Naive thymus-derived CD8-positive, alpha-beta T cell (primary cell): ENCODE data around the gene DMGDH. TPM values are rescaled to one million over a fixed set of nuclear protein-coding genes. Genes with fewer than 3 reads are reported as not detected.

Source experiments
- ATAC-seq, 2 donors: fragments of 150-1000 bp; cut with Tn5 transposase in 1 of 2; sonication (Bioruptor Pico), chemical (Tn5 transposase) in 1 of 2; 1 replicate in 1 of 2; 2 replicates in 1 of 2; pipeline ENCODE4 v1.10.0; 2021; ENCODE audit warnings: mild to moderate bottlenecking in 2 of 2, moderate library complexity in 2 of 2
- POLR2A ChIA-PET: fragments of 350-600 bp; sonication (Branson Sonifier 250); formaldehyde crosslinking; loops from one replicate; lab custom pipeline; 2021; ENCODE audit warnings: antibody characterized with exemption; lab: Charles Lee
- DNase-seq, 10 donors: peaks; one replicate each; pipeline versions ENCODE4 v3.0.0 to v3.0.0-alpha.2; 2020 to 2022
- H3K27ac Mint-ChIP-seq, 10 donors: one replicate each; pipeline ENCODE4 v1.8.0; 2020 to 2022; ENCODE audit warnings: mild to moderate bottlenecking in 10 of 10, mixed read lengths in 10 of 10, moderate library complexity in 4 of 10, inconsistent platforms in 1 of 10
- H3K27me3 Mint-ChIP-seq, 5 donors: one replicate each; pipeline ENCODE4 v1.8.0; 2021 to 2022; ENCODE audit warnings: mixed read lengths in 5 of 5
- H3K36me3 Mint-ChIP-seq, 3 donors: one replicate each; pipeline ENCODE4 v1.8.0; 2020 to 2022; ENCODE audit warnings: mixed read lengths in 3 of 3, mild to moderate bottlenecking in 2 of 3, inconsistent platforms in 1 of 3
- H3K4me1 Mint-ChIP-seq, 4 donors: one replicate each; pipeline ENCODE4 v1.8.0; 2021 to 2022; ENCODE audit warnings: mixed read lengths in 4 of 4
- H3K4me3 Mint-ChIP-seq, 10 donors: one replicate each; pipeline ENCODE4 v1.8.0; 2020 to 2022; ENCODE audit warnings: mild to moderate bottlenecking in 10 of 10, mixed read lengths in 10 of 10, moderate library complexity in 6 of 10, inconsistent platforms in 1 of 10
- H3K9me3 Mint-ChIP-seq, 9 donors: one replicate each; pipeline ENCODE4 v1.8.0; 2020 to 2022; ENCODE audit warnings: mixed read lengths in 9 of 9, mild to moderate bottlenecking in 3 of 9, inconsistent platforms in 1 of 9, moderate library complexity in 1 of 9
- polyA plus RNA-seq, 3 donors: library from polyadenylated mRNA; unstranded; fragments of 300-500 nt; fragmentation: Illumina TruSeq; gene quantifications; one replicate each; pipeline ENCODE4 v1.2.3, GENCODE V29; 2021
- total RNA-seq, 8 experiments: library from RNA in 2 of 8; stranded (reverse) in 2 of 8; gene quantifications; one replicate each; pipeline ENCODE4 v1.2.3 and lab custom pipeline; 2021 to 2026

Gene DMGDH
- total and polyA plus RNA-seq, 5 experiments from 2014 or later = 0.12 to 0.99 (median 0.23) TPM; not detected in 2

GRCh38 chr5:79055017-79055416 lies 14.5 kb downstream of the DMGDH start:
- Mint-ChIP-seq H3K9me3 (peaks cover 0 to 10% (median 0%) of the 10 kb centered on the region in 9 donors), H3K4me1 (no peaks in the 10 kb centered on the region), H3K4me3 (no peak overlapping the region), H3K36me3 (no peaks in the 10 kb centered on the region), H3K27me3 (peaks cover 0 to 6% (median 4%) of the 10 kb centered on the region in 5 donors), H3K27ac (no peak overlapping the region)
- POLR2A ChIA-PET = no interaction called here
- DNase-seq (no peak), ATAC-seq (no peak)

DNA sequence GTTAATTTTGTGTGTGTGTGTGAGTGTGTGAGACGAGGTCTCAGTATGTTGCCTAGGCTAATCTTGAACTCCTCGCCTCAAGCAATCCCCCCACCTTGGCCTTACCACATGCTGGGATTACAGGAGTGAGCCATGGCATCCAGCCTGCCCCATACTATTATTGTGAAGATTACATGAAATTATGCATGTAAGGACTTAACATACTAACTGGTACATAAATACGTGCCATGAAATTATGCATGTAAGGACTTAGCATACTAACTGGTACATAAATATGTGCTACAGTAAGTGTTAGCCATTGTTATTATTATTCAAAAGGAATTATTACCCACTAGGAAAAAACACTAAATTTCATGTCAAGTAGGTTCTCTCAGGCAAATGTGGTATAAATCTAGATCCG lies 16.2 kb downstream of the DMGDH start:
- H3K4me3 Mint-ChIP-seq = no peak overlapping the region

DNA sequence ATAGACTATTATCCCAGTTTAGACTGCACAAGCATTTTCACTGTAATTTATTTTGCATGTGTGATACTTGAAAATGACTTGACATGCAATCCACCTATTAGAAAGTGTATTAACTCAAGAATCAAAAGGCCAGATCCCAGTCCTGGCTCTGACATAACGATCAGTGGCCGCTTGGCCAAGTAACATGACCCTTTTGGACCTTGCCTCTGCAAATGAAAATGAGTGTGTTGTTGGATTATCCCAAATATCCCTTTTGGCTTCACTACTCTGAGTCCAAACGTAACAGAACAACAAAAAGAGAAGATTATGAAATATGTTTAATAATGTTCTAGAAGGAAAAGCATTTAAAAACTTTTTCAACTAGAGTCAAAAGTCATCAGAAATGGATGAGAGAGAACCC lies 19.0 kb downstream of the DMGDH start:
- no peak overlapping the region for H3K4me3 Mint-ChIP-seq
- peaks cover 0 to 7% (median 1%) of the 10 kb centered on the region in 5 donors for H3K27me3 Mint-ChIP-seq
- H3K27ac Mint-ChIP-seq = no peak overlapping the region
- POLR2A ChIA-PET = no interaction called here
- ATAC-seq (no peak), DNase-seq (no peak)
- no peaks in the 10 kb centered on the region for H3K4me1 Mint-ChIP-seq
- H3K9me3 Mint-ChIP-seq = peaks cover 0 to 10% (median 0%) of the 10 kb centered on the region in 9 donors
- H3K36me3 Mint-ChIP-seq = no peaks in the 10 kb centered on the region

More for the DNA sequence above, 16.2 kb downstream of the DMGDH start:
- ATAC-seq = no peak
- POLR2A ChIA-PET = no interaction called here
- H3K27me3 Mint-ChIP-seq = peaks cover 0 to 6% (median 4%) of the 10 kb centered on the region in 5 donors
- DNase-seq = no peak
- no peak overlapping the region for H3K27ac Mint-ChIP-seq
- no peaks in the 10 kb centered on the region for H3K4me1 Mint-ChIP-seq
- H3K36me3 Mint-ChIP-seq = no peaks in the 10 kb centered on the region
- peaks cover 0 to 10% (median 0%) of the 10 kb centered on the region in 9 donors for H3K9me3 Mint-ChIP-seq

DNA sequence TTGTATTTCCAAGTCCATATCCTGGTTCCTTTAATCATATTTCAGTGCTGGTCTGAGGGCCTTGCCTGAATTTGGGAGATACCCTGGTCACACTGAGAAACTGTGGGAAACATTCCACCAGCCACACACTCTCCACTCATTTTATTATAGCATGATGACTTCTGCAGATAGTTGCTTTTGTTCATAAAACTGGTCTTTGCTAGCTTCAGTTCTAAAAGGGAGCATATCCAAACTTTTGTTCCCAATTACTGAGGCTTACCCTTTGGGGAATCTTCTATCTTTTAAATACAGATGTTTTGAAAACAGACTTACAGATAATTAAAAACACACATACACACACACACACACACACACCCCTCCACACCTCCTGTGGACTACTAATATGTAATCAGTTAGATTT lies 21.0 kb downstream of the DMGDH start:
- H3K36me3 Mint-ChIP-seq = no peaks in the 10 kb centered on the region
- H3K4me1 Mint-ChIP-seq = no peaks in the 10 kb centered on the region
- no peak overlapping the region for H3K4me3 Mint-ChIP-seq
- H3K9me3 Mint-ChIP-seq = peaks cover 0 to 10% (median 0%) of the 10 kb centered on the region in 9 donors
- POLR2A ChIA-PET = interaction anchor here (0.6 kb wide), 1 partner anchor 999 kb away, joined by 3 read pairs; no protein-coding TSS in a partner anchor
- no peak for DNase-seq
- H3K27me3 Mint-ChIP-seq = peaks cover 0 to 7% (median 0%) of the 10 kb centered on the region in 5 donors
- no peak overlapping the region for H3K27ac Mint-ChIP-seq
- no peak for ATAC-seq

- DNase-seq (no peak), ATAC-seq (no peak)
- peaks cover 0 to 7% (median 0%) of the 10 kb centered on the region in 5 donors for H3K27me3 Mint-ChIP-seq
- no peak overlapping the region for H3K27ac Mint-ChIP-seq
- H3K4me1 Mint-ChIP-seq = no peaks in the 10 kb centered on the region
- no peaks in the 10 kb centered on the region for H3K36me3 Mint-ChIP-seq
- H3K9me3 Mint-ChIP-seq = peaks cover 0 to 6% (median 0%) of the 10 kb centered on the region in 9 donors
- POLR2A ChIA-PET = no interaction called here
- no peak overlapping the region for H3K4me3 Mint-ChIP-seq
Observed at GRCh38 chr5:79047199-79047598, 22.3 kb downstream of the DMGDH start.

DNA sequence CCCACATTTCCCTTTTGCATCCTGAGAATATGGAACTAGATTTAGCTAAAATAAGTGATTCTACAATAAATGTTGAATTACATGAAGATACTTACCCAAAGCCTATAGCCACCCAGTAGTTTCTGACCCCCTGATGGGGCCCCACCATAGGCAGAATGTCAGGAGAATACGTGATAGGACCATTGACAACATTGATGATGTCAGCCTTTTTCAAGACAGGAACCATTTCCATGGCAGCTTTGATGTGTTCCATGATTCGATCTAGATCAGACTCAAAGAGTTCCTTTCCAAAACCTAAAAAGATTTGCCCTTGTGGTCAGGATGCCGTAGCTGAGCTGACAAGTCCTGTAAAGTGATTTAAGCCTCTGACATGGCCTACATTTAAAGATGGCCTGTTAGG lies 27.3 kb downstream of the DMGDH start:
- ATAC-seq (no peak), DNase-seq (no peak)
- Mint-ChIP-seq H3K4me3 (no peak overlapping the region), H3K4me1 (no peaks in the 10 kb centered on the region), H3K9me3 (peaks cover 0 to 2% (median 0%) of the 10 kb centered on the region in 9 donors), H3K27me3 (peaks cover 0 to 3% (median 0%) of the 10 kb centered on the region in 5 donors), H3K27ac (no peak overlapping the region), H3K36me3 (no peaks in the 10 kb centered on the region)
- POLR2A ChIA-PET = no interaction called here

DNA sequence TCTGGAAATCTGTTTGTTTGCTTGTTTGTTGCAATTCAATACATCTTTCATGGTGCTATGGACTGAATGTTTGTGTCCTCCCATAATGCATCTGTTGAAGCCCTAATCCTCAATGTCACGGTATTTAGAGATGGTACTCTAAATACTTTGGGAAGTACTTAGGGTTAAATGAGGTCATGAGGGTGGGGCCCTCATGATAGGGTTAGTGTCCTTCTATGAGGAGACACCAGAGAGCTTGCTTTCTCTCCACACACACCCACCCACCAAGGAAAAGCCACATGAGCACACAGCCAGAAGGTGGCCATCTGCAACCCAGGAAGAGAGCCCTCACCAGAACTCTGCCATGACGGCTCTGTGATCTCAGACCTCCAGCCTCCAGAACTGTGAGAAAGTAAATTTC lies 32.7 kb downstream of the DMGDH start:
- Mint-ChIP-seq H3K36me3 (no peaks in the 10 kb centered on the region), H3K4me1 (no peaks in the 10 kb centered on the region), H3K27me3 (peaks cover 0 to 3% (median 0%) of the 10 kb centered on the region in 5 donors), H3K27ac (no peak overlapping the region), H3K9me3 (peaks cover 0 to 8% (median 0%) of the 10 kb centered on the region in 9 donors), H3K4me3 (no peak overlapping the region)
- DNase-seq (no peak), ATAC-seq (no peak)
- POLR2A ChIA-PET = no interaction called here

DNA sequence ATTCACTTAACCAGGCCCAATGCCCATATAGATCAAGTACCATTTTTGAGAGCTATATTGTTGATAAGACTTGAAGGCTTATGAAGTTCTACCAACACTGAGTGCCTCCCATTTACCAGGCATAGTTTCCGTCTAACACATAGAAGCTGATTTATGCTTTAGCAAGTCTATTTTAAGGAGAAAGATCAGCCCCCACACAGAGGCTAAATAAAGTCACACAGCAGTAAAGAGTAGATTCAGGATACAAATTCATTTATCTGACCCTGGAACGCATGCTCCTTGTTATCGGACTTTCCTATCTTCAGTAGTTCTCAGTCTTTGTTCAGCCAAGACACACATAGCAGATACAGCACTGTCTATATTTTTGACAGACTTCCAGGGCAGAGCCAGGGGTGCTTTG lies 34.2 kb downstream of the DMGDH start:
- no peak for ATAC-seq
- peaks cover 0 to 3% (median 0%) of the 10 kb centered on the region in 5 donors for H3K27me3 Mint-ChIP-seq
- peaks cover 0 to 8% (median 0%) of the 10 kb centered on the region in 9 donors for H3K9me3 Mint-ChIP-seq
- no peak overlapping the region for H3K27ac Mint-ChIP-seq
- DNase-seq = no peak
- no peaks in the 10 kb centered on the region for H3K4me1 Mint-ChIP-seq
- no peak overlapping the region for H3K4me3 Mint-ChIP-seq
- POLR2A ChIA-PET = no interaction called here
- H3K36me3 Mint-ChIP-seq = no peaks in the 10 kb centered on the region

DNA sequence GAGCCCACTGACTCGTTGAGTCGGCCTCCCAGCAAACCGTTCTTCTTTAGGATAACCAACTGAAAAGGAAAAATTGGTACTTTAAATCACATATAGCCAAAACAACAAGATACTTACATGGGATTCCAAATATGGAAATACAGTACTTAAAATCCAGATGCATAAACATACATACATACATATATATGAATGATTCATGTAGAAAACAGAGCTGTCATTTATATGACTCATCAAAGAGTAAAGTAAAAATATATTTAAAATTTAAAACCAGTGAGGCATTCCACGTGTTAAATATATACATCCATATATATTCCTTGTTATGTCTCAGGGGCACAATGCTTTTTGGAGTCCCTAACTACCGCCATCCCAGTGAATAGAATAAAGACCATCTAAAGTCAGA lies 36.7 kb downstream of the DMGDH start:
- Mint-ChIP-seq H3K27me3 (peaks cover 0 to 2% (median 0%) of the 10 kb centered on the region in 5 donors), H3K9me3 (peaks cover 0 to 8% (median 0%) of the 10 kb centered on the region in 9 donors), H3K36me3 (no peaks in the 10 kb centered on the region), H3K27ac (no peak overlapping the region), H3K4me1 (no peaks in the 10 kb centered on the region), H3K4me3 (no peak overlapping the region)
- DNase-seq (no peak), ATAC-seq (no peak)
- POLR2A ChIA-PET = no interaction called here

GRCh38 chr5:79032031-79032695 lies 37.3 kb downstream of the DMGDH start:
- no peak overlapping the region for H3K4me3 Mint-ChIP-seq
- no peaks in the 10 kb centered on the region for H3K4me1 Mint-ChIP-seq
- ATAC-seq = no peak
- DNase-seq = no peak
- H3K27me3 Mint-ChIP-seq = peaks cover 0 to 5% (median 3%) of the 10 kb centered on the region in 5 donors
- peaks cover 0 to 5% (median 0%) of the 10 kb centered on the region in 9 donors for H3K9me3 Mint-ChIP-seq
- no peaks in the 10 kb centered on the region for H3K36me3 Mint-ChIP-seq
- H3K27ac Mint-ChIP-seq = no peak overlapping the region
- POLR2A ChIA-PET = no interaction called here

- H3K27ac Mint-ChIP-seq = no peak overlapping the region
- no peaks in the 10 kb centered on the region for H3K9me3 Mint-ChIP-seq
- H3K36me3 Mint-ChIP-seq = no peaks in the 10 kb centered on the region
- no peaks in the 10 kb centered on the region for H3K4me1 Mint-ChIP-seq
- H3K4me3 Mint-ChIP-seq = no peak overlapping the region
- POLR2A ChIA-PET = no interaction called here
- DNase-seq = no peak
- H3K27me3 Mint-ChIP-seq = peaks cover 0 to 11% (median 6%) of the 10 kb centered on the region in 5 donors
- ATAC-seq = no peak
Observed at GRCh38 chr5:79031485-79031867, 38.0 kb downstream of the DMGDH start.

- Mint-ChIP-seq H3K9me3 (no peaks in the 10 kb centered on the region), H3K27me3 (peaks cover 0 to 17% (median 9%) of the 10 kb centered on the region in 5 donors), H3K4me1 (no peaks in the 10 kb centered on the region), H3K36me3 (no peaks in the 10 kb centered on the region), H3K27ac (no peak overlapping the region), H3K4me3 (no peak overlapping the region)
- POLR2A ChIA-PET = no interaction called here
- ATAC-seq (no peak), DNase-seq (no peak)
Observed at GRCh38 chr5:79030663-79031484, 38.6 kb downstream of the DMGDH start.

DNA sequence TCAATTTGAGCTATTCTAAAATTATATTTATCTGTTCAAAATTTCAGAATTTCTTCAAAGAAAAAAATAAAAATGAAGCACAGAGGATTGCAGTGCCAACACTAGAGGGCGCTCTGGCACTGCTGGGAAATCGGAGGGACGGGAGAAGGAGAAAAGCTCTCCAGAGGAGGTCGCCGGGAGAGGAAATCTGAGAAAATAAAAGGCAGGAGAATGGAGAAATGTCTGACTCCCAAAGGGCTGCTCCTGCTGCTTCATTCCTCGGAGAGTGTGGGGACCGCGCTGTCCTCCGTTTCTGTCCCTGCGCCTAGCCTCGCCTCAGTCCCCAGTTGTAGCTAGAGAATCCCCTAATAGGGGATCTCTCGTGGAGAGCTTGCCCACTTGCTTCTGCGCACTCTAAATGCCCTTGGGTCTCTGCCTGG lies 44.4 kb downstream of the DMGDH start:
- Mint-ChIP-seq H3K36me3 (no peaks in the 10 kb centered on the region), H3K27me3 (peaks cover 24 to 51% (median 41%) of the 10 kb centered on the region in 5 donors), H3K9me3 (no peaks in the 10 kb centered on the region), H3K4me1 (peaks cover 6 to 20% (median 9%) of the 10 kb centered on the region in 4 donors), H3K27ac (no peak overlapping the region), H3K4me3 (peak overlapping the region; percentile 34 to 82 (median 53))
- ATAC-seq (peak; percentile 39), DNase-seq (peak in 9 of 10 donors; percentile 4 to 52 (median 38))
- POLR2A ChIA-PET = interaction anchor here (1.5 kb wide), 1 partner anchor 41 kb away, joined by 5 read pairs; no protein-coding TSS in a partner anchor
